CD4-positive, alpha-beta T cell treated with Interleukin-21 for 1 hour (primary cell): ENCODE results near the gene CETP.
A peak's percentile ranks its signal among the peaks of the same experiment; 100 is the strongest.

Experiments used
- DNase-seq: peaks from one replicate; pipeline ENCODE4 v3.0.0-alpha.2; 2020

The CETP gene, protein sequence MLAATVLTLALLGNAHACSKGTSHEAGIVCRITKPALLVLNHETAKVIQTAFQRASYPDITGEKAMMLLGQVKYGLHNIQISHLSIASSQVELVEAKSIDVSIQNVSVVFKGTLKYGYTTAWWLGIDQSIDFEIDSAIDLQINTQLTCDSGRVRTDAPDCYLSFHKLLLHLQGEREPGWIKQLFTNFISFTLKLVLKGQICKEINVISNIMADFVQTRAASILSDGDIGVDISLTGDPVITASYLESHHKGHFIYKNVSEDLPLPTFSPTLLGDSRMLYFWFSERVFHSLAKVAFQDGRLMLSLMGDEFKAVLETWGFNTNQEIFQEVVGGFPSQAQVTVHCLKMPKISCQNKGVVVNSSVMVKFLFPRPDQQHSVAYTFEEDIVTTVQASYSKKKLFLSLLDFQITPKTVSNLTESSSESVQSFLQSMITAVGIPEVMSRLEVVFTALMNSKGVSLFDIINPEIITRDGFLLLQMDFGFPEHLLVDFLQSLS

GRCh38 chr16:56961851-56962281 lies at the start of gene CETP:
Gene CETP, plus strand, starts transcription at chr16:56961950. Its CDS starts 30 bp downstream, at chr16:56961980.
- DNase-seq, result no peak

- DNase-seq, result no peak
Observed at GRCh38 chr16:56912746-56913708, 48.7 kb upstream of the CETP start.

DNA sequence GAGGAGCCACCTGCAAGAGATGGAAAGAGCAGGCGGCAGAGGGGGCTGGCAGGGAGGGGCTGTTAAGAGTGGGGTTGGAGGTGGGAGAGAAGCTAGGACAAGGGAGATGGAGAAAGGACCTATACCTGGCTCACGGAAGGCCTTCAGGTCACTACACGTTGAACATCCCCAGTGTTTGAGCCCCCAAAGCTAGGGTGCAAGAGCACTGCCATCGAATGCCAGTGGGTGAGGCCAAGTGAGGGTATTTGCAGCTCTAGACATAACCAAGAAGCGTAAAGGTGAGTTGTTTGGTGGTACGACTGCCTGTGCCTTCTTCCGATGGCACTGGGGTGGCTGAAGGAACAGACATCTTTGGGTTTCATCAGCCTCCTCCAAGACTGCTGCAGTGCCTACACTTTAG lies 46.9 kb upstream of the CETP start:
- DNase-seq, result no peak

DNA sequence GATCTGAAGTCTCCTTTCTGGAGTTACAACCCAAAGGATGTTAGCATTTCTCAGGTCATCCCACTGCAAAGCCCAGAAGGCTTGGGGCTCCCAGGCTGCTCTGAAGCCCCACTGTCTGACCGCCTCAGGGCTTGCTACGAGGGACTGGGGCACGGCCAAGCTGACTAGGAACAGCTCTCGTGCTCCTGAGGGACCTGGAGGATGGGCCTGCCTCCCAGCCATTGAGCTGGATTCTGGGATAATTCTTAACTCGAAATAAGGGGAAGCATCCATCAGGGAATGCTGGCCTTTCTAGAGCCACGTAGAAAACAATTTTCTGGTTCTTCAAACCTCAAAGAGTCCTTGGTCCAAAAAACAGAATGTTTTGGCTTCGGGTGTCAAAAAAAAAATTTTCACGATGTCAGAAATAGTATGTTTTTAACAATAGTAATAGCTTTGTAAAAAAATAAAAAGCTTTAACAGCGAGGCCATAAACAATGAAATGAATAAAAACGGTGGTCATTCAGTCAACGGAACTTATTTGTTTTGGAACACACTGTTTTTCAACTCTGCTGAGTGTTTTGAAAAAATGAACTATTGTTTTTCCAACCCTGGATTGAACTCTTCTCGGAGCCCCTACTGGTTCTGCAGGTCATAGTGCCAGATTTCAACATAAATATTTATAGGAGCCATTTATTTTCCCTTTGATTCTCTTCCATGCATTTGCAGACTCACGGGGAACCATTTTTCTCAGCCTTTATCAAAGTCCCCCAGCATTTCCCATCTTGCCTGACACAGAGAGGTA lies 46.2 kb upstream of the CETP start:
- no peak for DNase-seq

DNA sequence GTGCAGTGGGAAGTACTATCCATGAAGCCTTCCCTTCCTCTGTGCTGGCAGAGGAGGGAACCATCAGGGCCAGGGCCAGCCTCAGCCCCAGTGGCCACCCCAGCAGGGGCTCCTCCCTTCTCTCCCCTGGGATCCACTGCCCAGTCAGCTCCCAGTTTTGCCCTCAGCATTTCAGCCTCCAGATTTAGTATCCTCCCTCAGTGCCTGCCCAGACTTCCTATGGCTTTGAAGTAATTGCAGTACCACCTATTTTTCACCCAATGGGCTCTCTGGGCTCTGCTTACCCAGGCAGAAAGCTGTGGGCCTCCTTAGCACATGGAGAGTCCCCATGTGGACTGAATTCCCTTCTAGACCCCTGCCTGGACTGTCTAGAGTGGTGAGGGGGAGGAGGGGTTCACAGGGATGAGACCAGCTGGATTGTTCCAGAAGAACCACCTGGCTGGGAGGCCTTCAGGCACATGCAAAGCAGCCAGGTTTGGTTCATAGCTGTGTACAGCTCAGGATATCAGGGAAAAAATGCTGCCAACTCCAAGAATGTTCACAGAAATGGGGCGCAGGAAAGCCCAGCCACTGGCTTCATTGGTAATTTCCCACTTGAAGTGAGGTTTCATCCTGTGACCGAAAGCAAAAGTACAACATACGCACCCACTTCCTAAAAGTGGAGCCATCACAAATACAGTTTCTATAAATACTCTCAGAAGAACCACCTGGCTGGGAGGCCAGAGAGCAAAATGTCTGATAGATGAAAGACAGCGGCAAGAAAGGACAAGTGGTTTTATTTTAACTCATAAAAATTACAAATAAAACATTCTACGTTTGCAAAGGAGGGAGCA lies 45.0 kb upstream of the CETP start:
- peak; percentile 64 for DNase-seq

GRCh38 chr16:56918467-56919012 lies 43.2 kb upstream of the CETP start:
- DNase-seq, result no peak

DNA sequence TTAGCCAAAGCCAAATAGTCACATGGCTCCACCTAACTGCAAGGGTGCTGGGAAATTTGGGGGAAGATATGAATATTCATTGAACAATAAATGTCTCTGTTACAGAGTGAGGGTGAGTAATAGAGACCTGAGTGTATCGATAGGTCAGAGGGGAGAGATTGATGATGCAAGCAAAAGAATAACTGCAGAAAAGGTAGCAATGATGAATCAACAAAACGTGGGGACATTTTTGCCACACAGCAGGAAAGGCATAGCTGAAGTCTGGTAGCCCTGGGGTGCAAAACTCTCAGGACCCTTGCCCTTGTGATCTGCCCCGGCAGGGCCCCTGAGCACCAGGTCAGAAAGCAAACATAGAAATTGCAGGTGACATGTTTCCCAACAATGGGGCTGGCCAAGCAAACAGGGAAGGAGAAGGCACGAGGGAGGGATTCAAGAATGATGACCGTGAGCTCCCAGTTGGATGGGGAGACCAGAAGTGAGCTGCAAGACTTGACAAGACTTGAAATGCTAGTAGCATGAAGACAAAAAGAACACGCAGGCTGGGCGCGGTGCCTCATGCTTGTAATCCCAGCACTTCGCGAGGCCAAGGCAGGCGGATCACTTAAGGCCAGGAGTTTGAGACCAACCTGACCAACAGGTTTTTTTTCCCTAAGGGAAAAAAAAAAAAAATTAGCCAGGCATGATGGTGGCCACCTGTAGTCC lies 42.5 kb upstream of the CETP start:
- no peak for DNase-seq

- DNase-seq, result no peak
Observed at GRCh38 chr16:56921571-56921970, 40.2 kb upstream of the CETP start.

DNA sequence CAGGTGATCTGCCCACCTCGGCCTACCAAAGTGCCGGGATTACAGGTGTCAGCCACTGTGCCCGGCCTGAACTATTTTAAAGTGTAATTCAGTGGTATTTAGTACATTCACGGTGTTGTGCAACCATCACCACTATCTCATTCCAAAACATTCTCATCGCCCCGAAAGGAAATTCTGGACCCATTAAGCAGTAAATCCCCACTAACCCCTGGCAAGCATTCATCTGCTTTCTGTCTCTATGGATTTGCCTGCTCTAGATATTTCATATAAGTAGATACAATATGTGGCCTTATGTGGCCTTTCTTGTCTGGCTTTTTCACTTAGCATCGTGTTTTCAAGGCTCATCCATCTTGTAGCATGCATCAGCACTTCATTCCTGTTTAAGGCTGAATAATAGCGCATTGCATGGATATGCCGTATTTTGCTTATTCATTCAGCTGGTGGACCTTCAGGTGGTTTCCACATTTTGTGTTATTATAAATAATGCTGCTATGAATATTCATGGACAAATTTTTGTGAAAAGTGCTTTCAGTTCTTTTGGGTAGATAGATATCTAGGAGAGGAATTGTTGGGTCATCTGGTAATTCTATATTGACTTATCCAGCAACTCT lies 38.2 kb upstream of the CETP start:
- no peak for DNase-seq

- DNase-seq, result no peak
Observed at GRCh38 chr16:56927471-56927870, 34.3 kb upstream of the CETP start.

DNA sequence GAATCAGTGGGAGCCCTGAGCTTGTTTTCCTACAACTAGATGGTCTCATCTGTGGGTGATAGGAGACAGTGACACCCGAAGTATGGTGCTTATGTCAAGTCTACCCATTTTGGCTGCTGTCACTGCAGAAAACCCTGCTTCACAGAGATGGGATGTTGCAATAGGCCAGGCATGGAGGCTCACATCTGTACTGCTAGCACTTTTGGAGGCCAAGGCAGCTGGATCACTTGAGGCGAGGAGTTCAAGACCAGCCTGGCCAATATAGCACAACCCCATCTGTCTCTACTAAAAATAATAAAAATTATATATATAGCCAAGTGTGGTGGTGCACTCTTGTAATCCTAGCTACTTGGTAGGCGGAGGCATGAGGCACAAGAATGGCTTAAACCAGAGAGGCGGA lies 32.1 kb upstream of the CETP start:
- DNase-seq, result no peak

DNA sequence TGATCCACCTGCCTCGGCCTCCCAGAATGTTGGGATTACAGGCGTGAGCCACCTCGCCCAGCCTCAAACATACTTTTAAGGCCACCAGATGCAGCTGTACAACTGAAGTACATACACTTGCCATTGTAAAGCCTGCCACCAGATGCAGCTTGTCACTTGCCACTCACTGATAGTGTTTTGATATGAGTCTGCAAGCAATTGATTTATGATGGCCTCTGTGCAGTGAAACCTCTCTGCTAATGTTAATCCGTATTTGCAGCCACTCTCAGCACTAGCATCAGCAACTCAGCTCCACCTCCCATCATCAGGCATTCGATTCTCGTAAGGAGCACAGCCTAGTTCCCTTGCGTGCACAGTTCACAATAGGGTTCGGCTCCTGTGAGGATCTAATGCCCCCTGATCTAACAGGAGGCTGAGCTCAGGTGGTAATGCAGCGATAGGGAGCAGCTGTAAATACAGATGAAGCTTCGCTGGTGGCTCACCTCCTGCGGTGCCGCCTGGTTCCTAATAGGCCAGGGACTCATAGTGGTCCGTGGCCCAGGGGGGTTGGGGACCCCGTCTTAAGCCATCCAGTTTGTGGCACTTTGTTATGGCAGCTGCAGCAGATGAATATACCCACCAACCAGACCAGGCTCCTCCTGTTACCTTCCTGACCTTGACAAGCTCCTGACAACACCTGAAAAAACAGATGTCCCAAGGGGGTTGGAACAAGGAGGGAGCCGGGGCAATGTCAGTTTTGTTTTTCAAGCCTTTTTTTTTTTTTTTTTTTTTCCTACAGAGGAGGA lies 31.1 kb upstream of the CETP start:
- DNase-seq, result no peak

- DNase-seq, result no peak
Observed at GRCh38 chr16:56931271-56931891, 30.4 kb upstream of the CETP start.

DNA sequence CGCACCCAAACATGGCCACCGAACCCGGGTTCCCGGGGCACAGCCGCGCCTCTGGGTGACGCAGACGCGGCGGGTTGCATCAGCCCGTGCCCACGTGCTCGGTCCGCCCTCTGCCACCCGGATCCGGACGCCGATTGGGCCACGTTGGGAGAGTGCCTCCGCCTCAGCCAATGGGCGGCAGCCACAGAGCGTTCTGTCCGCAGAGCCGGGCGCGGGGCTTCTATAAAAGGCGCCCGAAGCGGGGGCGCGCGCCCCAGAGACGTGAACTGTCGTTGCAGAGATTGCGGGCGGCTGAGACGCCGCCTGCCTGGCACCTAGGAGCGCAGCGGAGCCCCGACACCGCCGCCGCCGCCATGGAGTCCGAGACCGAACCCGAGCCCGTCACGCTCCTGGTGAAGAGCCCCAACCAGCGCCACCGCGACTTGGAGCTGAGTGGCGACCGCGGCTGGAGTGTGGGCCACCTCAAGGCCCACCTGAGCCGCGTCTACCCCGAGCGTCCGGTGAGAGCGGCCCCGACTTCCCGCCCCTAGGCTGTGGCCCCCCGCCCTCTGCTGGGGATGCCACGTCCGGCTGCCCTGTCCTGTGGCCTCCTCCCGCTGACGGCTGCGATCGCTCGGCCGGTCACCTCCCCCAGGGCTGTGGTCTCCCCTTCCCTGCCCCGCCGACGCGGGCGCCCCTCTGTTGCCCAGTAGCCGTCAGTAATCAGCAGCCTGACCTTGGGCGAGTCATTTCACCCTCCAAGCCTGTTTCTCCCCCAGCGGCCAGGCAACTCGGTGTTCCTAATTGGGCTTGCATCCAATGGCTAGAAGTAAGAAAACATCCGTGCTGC lies 29.6 kb upstream of the CETP start, which contains the start of gene HERPUD1:
Gene HERPUD1, plus strand, starts transcription at position 251 of the 829 bp plus-strand sequence. Its CDS starts 103 bp downstream, at position 354.
- DNase-seq, result peak; percentile 99

DNA sequence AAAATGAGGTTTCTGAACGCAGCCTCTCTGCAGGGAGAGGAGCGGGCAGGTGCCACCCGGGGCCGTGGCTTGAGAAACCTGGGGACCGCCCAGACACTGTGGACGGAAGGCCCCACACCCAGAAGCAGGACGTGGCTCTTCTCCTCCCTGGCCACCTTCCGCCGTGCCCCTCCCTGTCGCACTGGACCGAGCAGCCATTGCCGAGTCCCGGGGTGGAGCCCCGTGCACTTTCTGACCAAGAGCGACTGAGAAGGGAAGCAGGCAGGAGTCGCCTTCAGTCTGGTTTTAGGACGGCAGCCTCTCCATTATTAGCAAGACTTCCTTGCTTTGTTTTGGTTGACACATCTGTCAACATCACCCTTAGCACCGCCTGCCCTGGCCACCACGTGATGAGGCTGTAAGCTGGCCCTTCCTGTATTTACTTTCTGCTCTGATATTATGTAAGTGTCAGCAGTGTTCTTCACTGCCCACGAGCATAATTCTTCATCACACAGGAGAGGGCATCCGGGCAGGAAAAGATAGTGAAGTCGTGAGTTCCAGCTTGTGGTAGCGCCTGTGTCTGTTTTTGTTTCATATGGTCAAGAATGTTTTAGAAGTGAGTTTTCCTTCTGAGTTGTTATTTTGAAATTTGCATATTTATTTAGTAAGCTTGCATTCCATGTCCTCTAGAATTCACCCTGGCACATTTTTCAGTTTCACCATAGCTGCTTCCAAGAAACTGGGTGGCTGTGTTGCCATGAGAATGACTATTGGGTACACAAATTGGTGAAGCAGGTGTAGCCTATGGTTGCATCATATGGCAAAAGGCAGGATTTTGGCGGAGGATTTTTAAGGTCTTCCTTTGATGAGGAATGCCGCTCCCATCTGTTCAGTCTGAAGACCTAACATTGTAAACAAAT lies 28.8 kb upstream of the CETP start:
- DNase-seq, result peak; percentile 55

GRCh38 chr16:56933828-56934598 lies 27.7 kb upstream of the CETP start:
- DNase-seq, result no peak
